H9 (cell line): ENCODE measurements around the gene KCNAB2. TPM values are rescaled to one million over a fixed set of nuclear protein-coding genes. Genes with fewer than 3 reads are reported as not detected.

Experiments
- DNase-seq: peaks from one replicate; pipeline ENCODE4 v3.0.0-alpha.2; 2017
- H2AFZ ChIP-seq: one replicate; pipeline ENCODE4 v1.6.1; 2013; ENCODE audit warnings: mild to moderate bottlenecking, low read length, control low read depth, moderate library complexity
- H2AK5ac ChIP-seq: 2 replicates; pipeline ENCODE4 v1.6.1; 2013; ENCODE audit warnings: low read length, control low read depth, mixed read lengths; ENCODE audit not compliant: insufficient read length
- H2BK120ac ChIP-seq: one replicate; pipeline ENCODE4 v1.6.1; 2013; ENCODE audit warnings: low read depth, mild to moderate bottlenecking, low read length, control low read depth, inconsistent platforms; ENCODE audit not compliant: poor library complexity, severe bottlenecking
- H2BK12ac ChIP-seq: 2 replicates; pipeline ENCODE4 v1.6.1; 2013; ENCODE audit warnings: low read length, control low read depth, mixed read lengths, low read depth; ENCODE audit not compliant: insufficient read length
- H2BK15ac ChIP-seq: 2 replicates; pipeline ENCODE4 v1.6.1; 2013; ENCODE audit warnings: low read depth, low read length, control low read depth
- H2BK20ac ChIP-seq: one replicate; pipeline ENCODE4 v1.6.1; 2013; ENCODE audit warnings: low read depth, mild to moderate bottlenecking, low read length, control low read depth, inconsistent platforms; ENCODE audit not compliant: poor library complexity, severe bottlenecking
- H2BK5ac ChIP-seq: 2 replicates; pipeline ENCODE4 v1.6.1; 2013; ENCODE audit warnings: low read length, control low read depth, mixed read lengths; ENCODE audit not compliant: insufficient read length
- H3K14ac ChIP-seq: 2 replicates; pipeline ENCODE4 v1.6.1; 2013; ENCODE audit warnings: low read length, control low read depth; ENCODE audit not compliant: insufficient read depth
- H3K18ac ChIP-seq: 2 replicates; pipeline ENCODE4 v1.6.1; 2013; ENCODE audit warnings: low read depth, mild to moderate bottlenecking, mixed read lengths, low read length, control low read depth; ENCODE audit not compliant: insufficient read length
- H3K23ac ChIP-seq: 2 replicates; pipeline ENCODE4 v1.6.1; 2013; ENCODE audit warnings: low read length, control low read depth, mixed read lengths, low read depth; ENCODE audit not compliant: insufficient read length
- H3K23me2 ChIP-seq: 2 replicates; pipeline ENCODE4 v1.6.1; 2013; ENCODE audit warnings: low read depth, mild to moderate bottlenecking, mixed read lengths, low read length, control low read depth; ENCODE audit not compliant: insufficient read length, poor library complexity, severe bottlenecking
- H3K27ac ChIP-seq: 2 replicates; pipeline ENCODE4 v1.5.1; 2013; ENCODE audit warnings: low read length, control low read depth, mixed read lengths, low read depth; ENCODE audit not compliant: insufficient read length
- H3K27me3 ChIP-seq: 2 replicates; pipeline ENCODE4 v1.6.1; 2013; ENCODE audit warnings: low read length, control low read depth, inconsistent platforms; ENCODE audit not compliant: insufficient read depth
- H3K4ac ChIP-seq: 2 replicates; pipeline ENCODE4 v1.6.1; 2013; ENCODE audit warnings: low read depth, mild to moderate bottlenecking, control low read depth, inconsistent platforms, low read length, moderate library complexity
- H3K4me1 ChIP-seq: 2 replicates; pipeline ENCODE4 v1.6.1; 2013; ENCODE audit warnings: low read length, control low read depth, inconsistent platforms; ENCODE audit not compliant: insufficient read depth
- H3K4me2 ChIP-seq: 2 replicates; pipeline ENCODE4 v1.6.1; 2013; ENCODE audit warnings: low read length, control low read depth, mixed read lengths; ENCODE audit not compliant: insufficient read length, insufficient read depth
- H3K56ac ChIP-seq: 2 replicates; pipeline ENCODE4 v1.6.1; 2013; ENCODE audit warnings: low read depth, mild to moderate bottlenecking, mixed read lengths, low read length, control low read depth; ENCODE audit not compliant: insufficient read length
- H3K79me1 ChIP-seq: 2 replicates; pipeline ENCODE4 v1.6.1; 2013; ENCODE audit warnings: low read depth, mild to moderate bottlenecking, moderate library complexity, low read length, control low read depth, inconsistent platforms; ENCODE audit not compliant: insufficient read depth, poor library complexity, severe bottlenecking
- H3K79me2 ChIP-seq: 2 replicates; pipeline ENCODE4 v1.6.1; 2013; ENCODE audit warnings: low read length, control low read depth, inconsistent platforms; ENCODE audit not compliant: insufficient read depth
- H3K9ac ChIP-seq: 2 replicates; pipeline ENCODE4 v1.6.1; 2013; ENCODE audit warnings: low read length, control low read depth, mixed read lengths; ENCODE audit not compliant: insufficient read length; ENCODE audit errors: extremely low read depth
- H3K9me3 ChIP-seq: one replicate; pipeline ENCODE4 v1.6.1; 2013; ENCODE audit warnings: low read depth, low read length, inconsistent platforms; ENCODE audit not compliant: control insufficient read depth
- H3T11ph ChIP-seq: one replicate; pipeline ENCODE4 v1.6.1; 2013; ENCODE audit warnings: mild to moderate bottlenecking, low read length, control low read depth, inconsistent platforms
- H4K20me1 ChIP-seq: one replicate; pipeline ENCODE4 v1.6.1; 2013; ENCODE audit not compliant: control insufficient read depth, insufficient read length, insufficient read depth
- H4K5ac ChIP-seq: 2 replicates; pipeline ENCODE4 v1.6.1; 2013; ENCODE audit warnings: low read depth, mild to moderate bottlenecking, mixed read lengths, low read length, control low read depth; ENCODE audit not compliant: insufficient read length
- H4K8ac ChIP-seq: replicated peaks from 2 replicates; pipeline ENCODE4 v1.6.1; 2013; ENCODE audit warnings: low read length, control low read depth, mixed read lengths, low read depth; ENCODE audit not compliant: insufficient read length
- H4K91ac ChIP-seq: 2 replicates; pipeline ENCODE4 v1.6.1; 2013; ENCODE audit warnings: low read depth, mild to moderate bottlenecking, moderate library complexity, mixed read lengths, low read length, control low read depth; ENCODE audit not compliant: insufficient read length
- H3K27ac Mint-ChIP-seq, 3 experiments: 2 replicates in 2 of 3; 3 replicates in 1 of 3; pipeline ENCODE4 v1.8.0; 2020 to 2021; ENCODE audit warnings: mixed read lengths in 3 of 3, mild to moderate bottlenecking in 1 of 3, moderate library complexity in 1 of 3
- H3K27me3 Mint-ChIP-seq: 2 replicates; pipeline ENCODE4 v1.8.0; 2021; ENCODE audit warnings: low read depth, mild to moderate bottlenecking, moderate library complexity, mixed read lengths
- H3K36me3 Mint-ChIP-seq, 3 experiments: 2 replicates in 2 of 3; 3 replicates in 1 of 3; pipeline ENCODE4 v1.8.0; 2020 to 2021; ENCODE audit warnings: low read depth in 3 of 3, mixed read lengths in 3 of 3; ENCODE audit not compliant: insufficient read depth in 1 of 3
- H3K4me1 Mint-ChIP-seq, 2 experiments: 2 replicates each; pipeline ENCODE4 v1.8.0; 2020; ENCODE audit warnings: mixed read lengths in 2 of 2
- H3K4me3 Mint-ChIP-seq, 2 experiments: 2 replicates in 1 of 2; 3 replicates in 1 of 2; pipeline ENCODE4 v1.8.0; 2020 to 2021; ENCODE audit warnings: mild to moderate bottlenecking in 2 of 2, mixed read lengths in 2 of 2, moderate library complexity in 1 of 2
- H3K9me3 Mint-ChIP-seq, 2 experiments: 2 replicates in 1 of 2; 3 replicates in 1 of 2; pipeline ENCODE4 v1.8.0; 2020; ENCODE audit warnings: mild to moderate bottlenecking in 2 of 2, mixed read lengths in 2 of 2, moderate library complexity in 1 of 2
- WGBS: extraction: QIAGEN DNeasy Blood & Tissue Kit; methylation state at CpG from one replicate; pipeline ENCODE4 v1.1.7; 2013; ENCODE audit warnings: missing lambda C conversion rate, low lambda C conversion rate, mixed read lengths; ENCODE audit not compliant: insufficient read length; ENCODE audit errors: extremely low coverage; 5-methylcytosine and 5-hydroxymethylcytosine counted together
- total RNA-seq: library from RNA; stranded (reverse); gene quantifications from 2 replicates; pipeline ENCODE4 v1.2.1, GENCODE V29; 2021
- TF ChIP-seq, protein P1 (sequence below): fragments of 200-600 bp; sonication (generic); conservative IDR thresholded peaks from 3 replicates; pipeline ENCODE4 v1.8.0; 2021; ENCODE audit warnings: antibody characterized with exemption, mild to moderate bottlenecking

The KCNAB2 gene
- total RNA-seq, 1 experiment from 2014 or later: 8.3 TPM

- H2BK12ac ChIP-seq: no peak overlapping the region
- H3K9ac ChIP-seq: no peak overlapping the region
- no peak overlapping the region for H2AFZ ChIP-seq
- no peak overlapping the region for H3K4me2 ChIP-seq
- H3K79me1 ChIP-seq: no peaks in the 10 kb centered on the region
- Mint-ChIP-seq H3K27me3 (peaks cover 34% of the 10 kb centered on the region), H3K9me3 (no peaks in the 10 kb centered on the region; a peak in 1 of 5 replicates), H3K36me3 (no peaks in the 10 kb centered on the region; a peak in 1 of 7 replicates), H3K4me3 (no peak overlapping the region), H3K4me1 (peaks cover 19 to 20% of the 10 kb centered on the region in 2 experiments), H3K27ac (no peak overlapping the region)
- no peak overlapping the region for H2AK5ac ChIP-seq
- H4K5ac ChIP-seq: no peak overlapping the region
- H3K27me3 ChIP-seq: no peaks in the 10 kb centered on the region
- no peak overlapping the region for H2BK20ac ChIP-seq
- no peak overlapping the region for H4K91ac ChIP-seq
- no peak overlapping the region for H3K4ac ChIP-seq
- no peak overlapping the region for H3K23ac ChIP-seq
- no peak overlapping the region for H3K56ac ChIP-seq
- no peak overlapping the region for H3K27ac ChIP-seq
- TF ChIP-seq, protein P1, sequence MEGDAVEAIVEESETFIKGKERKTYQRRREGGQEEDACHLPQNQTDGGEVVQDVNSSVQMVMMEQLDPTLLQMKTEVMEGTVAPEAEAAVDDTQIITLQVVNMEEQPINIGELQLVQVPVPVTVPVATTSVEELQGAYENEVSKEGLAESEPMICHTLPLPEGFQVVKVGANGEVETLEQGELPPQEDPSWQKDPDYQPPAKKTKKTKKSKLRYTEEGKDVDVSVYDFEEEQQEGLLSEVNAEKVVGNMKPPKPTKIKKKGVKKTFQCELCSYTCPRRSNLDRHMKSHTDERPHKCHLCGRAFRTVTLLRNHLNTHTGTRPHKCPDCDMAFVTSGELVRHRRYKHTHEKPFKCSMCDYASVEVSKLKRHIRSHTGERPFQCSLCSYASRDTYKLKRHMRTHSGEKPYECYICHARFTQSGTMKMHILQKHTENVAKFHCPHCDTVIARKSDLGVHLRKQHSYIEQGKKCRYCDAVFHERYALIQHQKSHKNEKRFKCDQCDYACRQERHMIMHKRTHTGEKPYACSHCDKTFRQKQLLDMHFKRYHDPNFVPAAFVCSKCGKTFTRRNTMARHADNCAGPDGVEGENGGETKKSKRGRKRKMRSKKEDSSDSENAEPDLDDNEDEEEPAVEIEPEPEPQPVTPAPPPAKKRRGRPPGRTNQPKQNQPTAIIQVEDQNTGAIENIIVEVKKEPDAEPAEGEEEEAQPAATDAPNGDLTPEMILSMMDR: no peak
- H4K8ac ChIP-seq: no peak overlapping the region
- H3K23me2 ChIP-seq: peaks cover 4% of the 10 kb centered on the region
- peak overlapping the region; percentile 0; the same call in 1 of the 2 replicates for H3K14ac ChIP-seq
- no peak overlapping the region for H3T11ph ChIP-seq
- no peak overlapping the region for H2BK5ac ChIP-seq
- no peaks in the 10 kb centered on the region for H3K79me2 ChIP-seq
- DNase-seq: no peak
- peaks cover 3% of the 10 kb centered on the region for H4K20me1 ChIP-seq
- H3K9me3 ChIP-seq: no peaks in the 10 kb centered on the region
- WGBS: no CpG with 5 or more reads among the region's 9 CpGs
- no peak overlapping the region for H3K18ac ChIP-seq
- no peak overlapping the region for H2BK15ac ChIP-seq
- H3K4me1 ChIP-seq: peaks cover 5% of the 10 kb centered on the region; the same call in 1 of the 2 replicates
- H2BK120ac ChIP-seq: no peak overlapping the region
These were observed 8.3 kb upstream of the KCNAB2 start for GRCh38 chr1:6037338-6037762.
